Stimulated activated CD8-positive, alpha-beta memory T cell treated with anti-CD3 and anti-CD28 coated beads, Interleukin-15, amount 100 ng/mL, for 24 hours (primary cell): ENCODE data around the gene KDR.

Source experiments
- DNase-seq: peaks from one replicate; pipeline ENCODE4 v3.0.0-alpha.2; 2020; ENCODE audit warnings: low read depth

Gene KDR

DNA sequence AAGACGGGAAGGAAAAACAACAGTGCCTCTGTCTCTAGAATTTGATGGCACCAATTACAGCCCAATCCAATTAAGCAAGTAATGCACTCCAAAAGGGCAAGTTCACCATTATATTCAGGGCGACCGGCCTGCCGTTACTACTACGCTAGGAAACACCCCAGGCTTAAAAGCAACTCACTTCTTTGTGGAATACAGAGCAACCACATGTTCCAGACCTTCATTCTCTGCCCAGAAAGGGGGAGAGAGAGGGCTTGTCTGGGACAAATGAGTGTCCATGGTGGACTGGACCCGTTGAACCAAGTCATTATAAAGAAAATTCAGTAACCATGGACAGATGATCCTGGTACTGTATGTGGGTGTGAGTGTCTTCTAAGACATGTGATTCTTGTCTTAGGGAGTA is 1.6 kb downstream of the KDR start:
- no peak for DNase-seq

DNA sequence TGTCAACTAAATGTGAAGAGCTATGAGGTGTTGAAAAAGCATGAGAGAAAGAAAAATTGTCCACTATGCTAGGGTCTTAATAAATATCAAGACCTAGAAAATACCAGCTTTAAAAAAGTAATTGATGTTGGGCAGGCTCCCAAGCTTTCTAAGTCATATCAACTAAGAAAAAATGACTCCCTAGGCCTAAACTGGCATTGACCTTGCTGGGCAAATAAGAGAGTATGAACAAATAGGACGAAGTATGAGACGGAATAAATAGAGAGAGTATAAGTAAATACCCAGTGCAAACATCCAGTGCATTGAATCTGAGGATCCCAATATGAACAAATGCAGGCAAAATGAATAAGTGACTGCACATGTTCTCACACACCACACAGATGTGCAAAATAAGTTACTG is 3.2 kb downstream of the KDR start:
- DNase-seq: no peak

DNA sequence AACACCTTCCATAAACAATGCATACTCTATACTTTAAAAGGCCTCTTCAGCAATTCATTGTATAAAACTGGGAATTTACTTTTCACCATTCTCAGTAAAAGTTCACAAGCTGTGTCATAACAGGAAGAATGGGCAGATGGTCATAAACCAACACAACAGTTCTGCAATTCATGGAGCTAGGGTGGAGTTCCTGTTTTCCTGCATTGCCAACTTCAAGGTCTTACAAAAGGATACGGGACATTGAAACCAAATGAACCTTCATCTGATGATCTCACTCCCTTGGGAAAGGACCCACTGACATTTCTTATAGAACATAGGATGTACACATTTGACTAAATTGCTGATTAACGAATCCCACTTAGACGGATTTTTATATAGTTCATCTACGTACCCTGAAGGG is 4.1 kb downstream of the KDR start:
- DNase-seq: no peak

DNA sequence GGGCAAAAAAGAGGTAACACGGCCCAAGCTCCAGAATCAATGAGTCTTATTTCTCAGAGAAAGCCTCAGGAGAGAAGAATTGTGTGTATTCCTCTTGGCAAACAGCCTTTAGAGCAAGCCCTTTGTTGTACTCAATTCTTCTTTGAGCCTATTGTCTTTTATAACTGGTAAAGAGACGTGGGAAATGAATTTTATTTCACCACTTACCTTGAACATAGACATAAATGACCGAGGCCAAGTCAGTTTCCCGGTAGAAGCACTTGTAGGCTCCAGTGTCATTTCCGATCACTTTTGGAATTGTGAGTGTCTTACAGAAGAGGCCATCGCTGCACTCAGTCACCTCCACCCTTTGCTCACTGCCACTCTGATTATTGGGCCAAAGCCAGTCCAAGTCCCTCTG is 7.0 kb downstream of the KDR start:
- DNase-seq: no peak

DNA sequence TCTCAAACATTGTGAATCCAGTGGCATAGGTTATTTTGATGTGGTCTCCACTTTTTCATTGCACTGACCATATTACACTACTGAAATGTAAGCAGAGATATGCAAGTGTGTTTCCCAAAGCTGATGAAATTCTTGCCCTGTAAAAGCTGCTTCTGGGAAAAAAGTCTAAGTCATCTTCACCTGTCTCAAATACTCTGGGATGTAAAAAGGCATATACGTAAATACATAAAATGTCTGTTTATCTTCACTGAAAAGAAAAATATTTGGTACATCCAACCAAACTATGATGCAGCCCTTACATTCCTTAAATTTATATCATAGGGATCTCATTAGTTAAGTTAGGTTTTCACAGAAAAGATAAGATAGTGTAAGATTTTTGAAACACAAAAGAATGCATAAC is 7.9 kb downstream of the KDR start:
- no peak for DNase-seq

- DNase-seq: no peak
Measured at GRCh38 chr4:55116450-55116849, 8.9 kb downstream of the KDR start.

DNA sequence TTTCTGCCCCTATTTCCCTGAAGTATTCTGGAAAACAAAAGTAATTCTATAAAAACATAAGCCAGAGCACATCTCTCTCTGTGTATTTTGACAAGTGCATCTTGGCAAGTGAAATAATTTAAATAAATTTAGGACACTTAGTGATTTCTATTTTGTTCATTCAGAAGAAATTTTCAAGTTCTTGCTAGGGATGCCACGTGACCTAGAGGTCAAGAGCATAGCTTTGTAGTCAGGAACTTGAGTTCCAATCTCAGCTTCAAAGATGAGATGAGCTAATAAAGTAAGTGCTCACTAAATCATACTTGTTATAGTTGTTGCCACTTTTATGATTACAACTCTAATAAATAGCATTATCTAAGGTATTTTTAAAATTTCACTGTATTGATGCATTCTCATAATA is 13.8 kb downstream of the KDR start:
- DNase-seq: no peak

GRCh38 chr4:55110131-55110530 is 15.3 kb downstream of the KDR start:
- no peak for DNase-seq

- DNase-seq: no peak
Measured at GRCh38 chr4:55107054-55107453, 18.3 kb downstream of the KDR start.

DNA sequence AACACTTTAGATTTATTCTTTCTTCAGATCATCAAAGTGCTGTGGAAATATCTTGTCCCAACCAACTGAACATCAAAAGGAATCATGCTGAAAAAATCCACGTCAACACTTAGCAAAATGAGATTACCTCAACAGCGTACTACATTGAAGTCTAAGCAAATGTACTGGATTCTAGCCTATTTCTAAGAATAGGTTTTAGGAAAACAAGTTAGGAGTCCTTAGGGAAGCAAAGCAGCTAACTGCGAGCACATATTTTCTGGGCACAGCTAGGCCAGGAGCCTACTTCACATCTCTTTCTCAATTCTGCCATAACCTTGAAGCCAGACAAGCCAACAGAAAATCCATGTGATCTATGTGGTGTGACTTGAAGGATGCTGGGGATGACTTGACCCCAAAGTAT is 22.2 kb downstream of the KDR start:
- DNase-seq: no peak

DNA sequence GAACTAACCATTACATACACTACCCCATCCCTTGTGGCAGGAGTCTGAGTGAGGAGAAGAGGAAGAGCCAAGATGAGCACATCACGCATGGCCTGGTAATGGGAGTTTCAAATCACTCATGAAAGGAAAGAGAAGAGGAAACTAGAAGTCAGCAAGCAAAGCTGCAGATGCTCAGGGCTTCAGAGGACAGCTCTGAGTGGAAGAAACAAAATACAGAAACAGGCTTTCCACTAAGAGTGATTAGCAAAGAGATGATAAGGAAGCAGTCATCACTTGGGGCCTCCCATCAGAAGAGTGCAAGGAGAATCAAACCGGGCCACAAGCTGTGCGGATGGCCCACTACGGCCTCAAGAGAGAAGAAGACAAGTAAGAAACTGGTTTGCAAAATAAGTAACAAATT is 25.6 kb downstream of the KDR start:
- no peak for DNase-seq

GRCh38 chr4:55098456-55099204 is 26.8 kb downstream of the KDR start:
- DNase-seq: no peak

- no peak for DNase-seq
Measured at GRCh38 chr4:55096619-55097018, 28.8 kb downstream of the KDR start.

DNA sequence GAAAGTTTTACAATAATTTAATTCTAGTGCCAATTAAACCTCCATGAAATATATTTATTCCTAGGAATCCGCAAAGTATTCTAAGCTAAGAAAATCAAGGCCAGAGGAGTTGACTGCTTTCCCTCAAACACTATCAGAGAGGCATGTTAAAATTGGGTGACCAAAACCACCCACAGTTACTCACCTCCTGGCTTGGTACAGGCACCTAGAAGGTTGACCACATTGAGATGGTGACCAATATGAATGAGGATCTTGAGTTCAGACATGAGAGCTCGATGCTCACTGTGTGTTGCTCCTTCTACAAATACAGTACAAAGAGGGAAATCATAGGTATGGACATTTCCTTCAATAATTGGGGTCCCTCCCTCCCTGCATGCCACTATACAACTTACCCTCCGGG is 29.4 kb downstream of the KDR start:
- DNase-seq: no peak

DNA sequence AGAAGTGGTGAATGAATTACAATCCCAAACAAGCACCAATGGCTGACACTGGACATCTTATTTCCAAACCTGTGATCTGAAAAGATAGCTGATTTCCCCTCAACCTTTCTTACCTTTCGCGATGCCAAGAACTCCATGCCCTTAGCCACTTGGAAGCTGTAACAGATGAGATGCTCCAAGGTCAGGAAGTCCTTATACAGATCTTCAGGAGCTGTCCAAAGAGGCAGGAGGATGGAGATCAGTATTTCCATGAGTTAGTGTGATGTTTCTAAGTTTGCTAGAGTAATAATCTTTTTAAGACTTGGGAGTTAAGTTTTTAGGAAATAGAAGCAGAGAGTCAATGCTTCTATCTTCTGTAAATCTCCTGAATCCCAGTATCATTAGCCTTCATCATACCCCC is 32.9 kb downstream of the KDR start:
- no peak for DNase-seq

GRCh38 chr4:55089916-55090315 is 35.5 kb downstream of the KDR start:
- DNase-seq: no peak

GRCh38 chr4:55087913-55088260 is 37.5 kb downstream of the KDR start:
- DNase-seq: no peak

DNA sequence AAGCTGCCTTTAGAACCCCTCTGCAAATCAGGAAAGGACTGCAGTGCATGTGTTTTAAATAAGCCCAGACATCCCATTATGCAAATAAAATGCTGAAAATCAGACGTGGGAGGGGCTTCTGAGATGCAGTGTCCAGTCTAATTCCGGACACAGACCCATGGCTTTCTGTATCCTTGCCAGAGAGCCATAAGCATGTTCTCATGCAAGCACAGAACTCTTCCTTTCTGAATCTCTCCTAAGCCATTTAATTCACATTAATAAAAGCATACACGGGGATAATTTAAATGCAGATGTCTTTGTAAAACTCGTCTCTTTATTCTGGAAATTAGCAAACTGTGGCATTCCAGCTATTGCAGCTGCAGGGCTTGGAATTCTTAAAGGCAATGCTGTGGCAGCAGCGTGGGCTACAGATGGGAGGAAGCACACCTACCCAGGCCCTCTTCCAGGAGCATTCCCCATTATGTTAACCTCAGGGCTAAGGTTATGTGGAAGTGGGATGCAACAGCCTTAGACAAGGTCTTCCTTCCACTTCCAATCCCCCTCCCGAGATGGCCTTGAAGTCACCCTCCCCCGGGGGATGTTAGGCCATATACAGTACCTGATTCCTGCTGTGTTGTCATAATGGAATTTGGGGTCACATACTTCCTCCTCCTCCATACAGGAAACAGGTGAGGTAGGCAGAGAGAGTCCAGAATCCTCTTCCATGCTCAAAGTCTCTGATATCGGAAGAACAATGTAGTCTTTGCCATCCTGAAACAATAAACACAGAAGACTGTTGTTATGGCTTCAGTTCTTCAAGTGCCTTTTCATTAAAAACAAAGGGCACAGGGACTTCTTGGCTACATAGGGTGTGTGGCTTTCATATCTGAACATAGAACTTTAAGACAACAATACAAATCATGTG is 38.1 kb downstream of the KDR start:
- DNase-seq: no peak

DNA sequence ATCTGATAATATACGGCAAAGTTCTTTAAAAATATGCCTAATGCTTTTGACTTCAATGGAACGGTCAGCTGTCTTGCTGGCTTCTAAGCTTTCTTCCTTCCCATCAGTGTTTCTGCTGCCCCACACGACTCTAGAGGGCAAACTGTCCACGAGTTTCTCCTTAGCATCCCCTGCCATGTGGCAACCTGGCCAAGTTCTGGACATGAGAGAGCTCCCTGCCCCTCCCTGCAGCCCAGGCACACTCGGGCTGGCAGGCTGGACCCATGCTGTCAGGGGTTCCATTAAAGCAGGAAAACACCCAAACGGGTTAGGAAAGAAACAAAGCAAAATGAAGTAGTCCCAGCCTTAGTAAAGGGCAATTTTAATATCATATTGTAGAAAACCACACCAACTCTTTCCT is 38.8 kb downstream of the KDR start:
- no peak for DNase-seq

GRCh38 chr4:55083735-55084134 is 41.7 kb downstream of the KDR start:
- DNase-seq: no peak

DNA sequence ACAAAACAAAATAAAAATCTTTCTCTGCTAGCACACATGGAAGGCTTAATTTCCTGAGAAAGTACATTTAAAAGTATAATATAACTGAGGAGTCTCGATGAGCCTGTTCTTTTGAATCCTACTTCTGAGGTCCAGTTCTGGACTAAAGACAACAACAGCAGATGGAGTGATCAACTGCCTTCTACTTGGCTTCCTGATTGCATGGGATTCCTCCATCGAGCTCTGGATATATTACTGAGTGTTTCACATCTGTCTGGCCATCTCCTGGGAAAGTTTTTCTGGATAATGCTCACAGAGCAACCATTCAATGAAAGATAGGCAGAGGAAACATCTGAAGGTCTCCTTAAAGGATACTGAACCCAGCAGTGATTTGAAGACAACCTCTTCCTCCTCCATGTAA is 42.6 kb downstream of the KDR start:
- DNase-seq: no peak

- no peak for DNase-seq
Measured at GRCh38 chr4:55080174-55080865, 45.1 kb downstream of the KDR start.
